Fibroblast of gingiva (primary cell): ENCODE data around the gene PRR16.

ENCODE experiments used
- DNase-seq: peaks from one replicate; pipeline ENCODE4 v3.0.0-alpha.2; 2011; ENCODE audit warnings: low read depth

Gene PRR16

DNA sequence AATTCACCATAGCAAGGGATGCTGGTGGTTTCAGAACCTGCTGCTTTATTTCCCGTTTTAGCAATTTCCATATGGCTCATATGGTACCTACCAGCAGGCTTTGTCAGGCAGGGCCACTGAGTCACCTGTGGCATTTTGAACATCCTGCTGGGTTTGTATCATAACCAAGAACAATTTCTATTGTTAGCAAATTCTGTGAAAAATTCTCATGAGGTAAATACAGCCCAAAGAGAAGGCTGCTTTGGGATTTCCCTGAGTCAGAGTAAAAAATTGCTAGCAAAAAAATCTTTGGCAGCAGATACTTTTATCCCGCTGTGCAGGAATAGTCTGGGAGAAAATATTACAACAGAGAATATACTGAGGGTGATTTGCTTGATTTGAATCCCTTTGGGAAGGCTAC, 52.7 kb downstream of the PRR16 start:
- peak; percentile 27 for DNase-seq

DNA sequence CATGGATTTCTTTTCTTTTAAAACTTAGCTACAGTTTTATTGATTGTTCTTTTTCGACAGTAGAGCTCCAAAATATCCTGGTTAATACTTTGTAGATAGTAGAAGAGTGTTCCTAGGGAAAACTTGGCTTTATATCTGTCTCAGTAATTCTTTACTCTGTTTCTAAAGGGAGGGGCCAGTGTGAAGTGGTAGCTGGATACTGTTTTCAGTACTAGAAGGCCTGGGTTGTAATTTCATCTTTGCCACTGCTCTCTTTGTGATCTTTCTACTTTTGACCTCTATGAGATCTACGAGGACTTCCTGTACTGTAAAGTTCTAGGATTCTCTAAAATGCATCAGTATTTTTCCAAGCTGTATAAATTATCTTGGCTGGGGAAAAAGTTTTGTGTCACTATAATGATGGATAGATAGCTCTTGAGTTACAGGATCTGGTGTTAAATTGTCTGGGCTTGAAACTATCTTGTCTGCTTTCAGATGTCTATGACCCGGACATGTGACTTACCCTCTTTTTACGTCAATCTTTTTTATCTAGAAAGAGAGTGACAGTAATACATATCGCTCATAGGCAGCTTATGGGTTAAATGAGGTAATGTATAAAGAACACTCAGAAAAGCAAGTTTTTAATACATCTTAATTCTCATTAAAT, 53.6 kb downstream of the PRR16 start:
- DNase-seq, result no peak

DNA sequence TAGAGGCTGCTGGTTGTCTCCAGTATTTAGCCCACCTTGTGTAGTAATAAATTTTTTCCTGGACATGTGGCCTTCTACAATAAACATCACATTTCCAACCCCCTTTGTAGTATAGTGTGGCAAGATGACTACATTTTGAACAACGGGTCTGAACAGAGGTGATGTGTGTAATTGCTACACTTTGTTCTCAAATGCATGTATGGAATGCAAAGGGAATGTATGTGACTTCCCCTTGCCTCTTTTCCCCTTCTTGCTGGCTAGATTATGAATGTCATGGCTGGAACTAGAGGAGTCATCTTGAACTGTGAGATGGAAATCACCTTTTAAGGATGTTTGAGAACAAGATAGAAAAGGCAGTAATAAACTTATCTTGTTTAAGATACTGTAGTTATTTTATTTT, 54.5 kb downstream of the PRR16 start:
- no peak for DNase-seq

- no peak for DNase-seq
Observed at GRCh38 chr5:120527251-120527650, 63.2 kb downstream of the PRR16 start.

DNA sequence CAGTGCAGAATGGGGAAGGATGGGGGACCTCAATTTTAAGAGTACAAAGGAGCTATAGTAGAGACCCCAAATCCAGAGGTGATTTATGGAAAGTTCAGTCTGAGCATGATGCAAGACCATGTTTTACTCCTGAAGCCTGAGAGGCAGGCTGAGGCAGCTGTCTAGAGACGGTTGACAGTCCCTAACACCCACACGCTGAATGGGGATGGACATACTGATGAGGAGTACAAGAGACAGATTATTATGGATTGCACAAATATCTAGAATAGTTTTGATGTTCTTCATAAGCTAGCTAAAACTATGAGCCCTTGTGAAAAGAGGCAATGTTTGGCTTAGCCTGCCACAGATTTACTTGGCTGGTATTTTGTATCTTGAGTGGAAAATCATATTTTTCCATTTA, 64.5 kb downstream of the PRR16 start:
- DNase-seq, result no peak

DNA sequence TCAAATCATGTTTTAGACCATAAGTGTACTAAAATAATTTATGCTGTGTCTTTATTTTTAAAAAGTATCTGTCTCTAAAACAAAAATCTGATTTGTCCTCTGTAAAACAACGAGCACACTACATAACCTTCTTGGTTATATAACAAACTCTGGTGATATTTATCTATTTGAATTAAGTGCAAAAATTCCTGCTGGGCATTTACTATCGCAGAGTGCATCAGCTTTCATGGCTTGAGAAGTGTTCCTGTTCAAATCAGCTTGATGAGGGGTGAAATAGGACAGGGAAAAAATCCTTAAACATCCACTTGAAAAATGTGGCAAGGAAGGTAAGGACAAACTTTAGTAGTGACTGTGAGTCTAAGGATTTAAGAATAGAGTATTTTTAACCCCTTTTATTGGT, 65.3 kb downstream of the PRR16 start:
- no peak for DNase-seq

- DNase-seq, result no peak
Observed at GRCh38 chr5:120531215-120531614, 67.1 kb downstream of the PRR16 start.

DNA sequence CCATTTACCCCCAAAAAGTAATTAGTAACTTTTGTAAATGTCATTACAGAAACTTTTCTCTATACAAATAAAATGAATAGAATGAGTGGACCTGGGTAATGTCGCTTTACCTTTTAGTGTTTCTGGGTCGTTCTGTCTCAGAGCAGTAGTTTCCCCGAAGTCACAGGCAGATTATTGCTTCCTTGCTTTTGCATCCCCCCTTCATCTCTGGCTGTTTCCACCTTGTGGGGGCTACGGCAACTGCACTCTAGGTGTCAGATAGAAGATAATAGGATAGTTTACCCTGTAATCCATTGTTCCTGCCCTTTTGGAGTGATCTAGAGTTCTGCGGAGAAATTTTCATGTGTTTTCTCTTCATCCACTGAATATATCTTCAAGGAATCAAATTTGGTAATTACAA, 68.7 kb downstream of the PRR16 start:
- no peak for DNase-seq

DNA sequence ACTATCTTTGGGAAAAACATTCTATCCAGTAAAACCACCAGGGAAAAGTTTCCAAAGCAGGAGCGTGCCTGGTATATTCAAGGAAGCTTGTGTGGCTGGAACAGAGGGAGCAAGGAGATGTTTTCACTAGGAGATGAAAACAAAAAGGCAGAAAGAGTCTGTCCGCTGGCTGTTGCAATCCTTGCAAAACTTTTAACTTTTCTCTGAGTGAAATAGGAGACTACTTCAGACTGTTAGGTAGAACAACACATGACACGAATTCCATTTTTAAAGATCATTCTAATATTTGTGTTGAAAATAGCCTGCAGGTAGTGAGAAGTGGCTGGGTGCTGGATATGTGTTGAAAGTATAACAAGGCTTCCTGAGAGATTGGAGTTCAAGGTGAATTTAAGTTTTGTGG, 69.5 kb downstream of the PRR16 start:
- DNase-seq, result no peak

- DNase-seq, result no peak
Observed at GRCh38 chr5:120535900-120536299, 71.8 kb downstream of the PRR16 start.

DNA sequence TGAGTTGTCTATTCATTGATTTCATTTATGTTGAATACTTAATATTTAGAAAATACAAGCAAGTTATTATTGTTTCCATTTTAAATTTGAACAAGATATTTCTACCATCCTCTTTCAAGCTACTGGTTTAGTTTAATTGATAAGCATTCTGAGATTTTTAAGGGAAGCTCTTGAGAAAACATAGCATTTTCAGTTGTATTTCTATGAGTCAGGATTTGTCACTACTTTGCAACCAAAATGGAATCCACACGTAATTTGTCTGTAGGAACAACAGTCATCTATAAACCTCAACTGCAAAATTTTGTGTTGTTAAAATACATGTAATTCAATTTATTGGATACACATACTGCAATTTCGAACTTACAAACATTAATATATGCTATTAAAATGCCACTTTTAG, 74.0 kb downstream of the PRR16 start:
- no peak for DNase-seq

- peak; percentile 12 for DNase-seq
Observed at GRCh38 chr5:120538644-120539043, 74.5 kb downstream of the PRR16 start.

GRCh38 chr5:120539471-120539870, 75.4 kb downstream of the PRR16 start:
- DNase-seq, result no peak

GRCh38 chr5:120540097-120540496, 76.0 kb downstream of the PRR16 start:
- DNase-seq, result no peak

DNA sequence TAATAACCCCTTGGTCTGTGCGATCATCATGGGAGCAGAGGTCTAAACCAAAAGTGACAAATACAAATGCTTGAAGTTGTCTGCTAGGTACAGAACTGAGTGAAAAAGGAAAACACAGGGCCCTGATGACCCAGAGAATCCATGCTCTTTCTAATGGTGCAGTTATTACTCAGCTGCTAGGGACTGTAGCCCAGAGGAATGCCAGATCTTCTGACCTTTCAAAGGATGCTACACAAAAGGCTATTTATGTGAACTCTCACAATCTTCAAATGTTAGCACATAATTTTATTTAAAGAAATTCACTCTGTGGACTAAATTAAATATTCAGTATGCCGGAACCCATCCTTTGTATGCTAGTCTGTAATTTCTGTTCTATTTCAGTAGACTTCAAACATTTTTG, 79.9 kb downstream of the PRR16 start:
- DNase-seq, result no peak

DNA sequence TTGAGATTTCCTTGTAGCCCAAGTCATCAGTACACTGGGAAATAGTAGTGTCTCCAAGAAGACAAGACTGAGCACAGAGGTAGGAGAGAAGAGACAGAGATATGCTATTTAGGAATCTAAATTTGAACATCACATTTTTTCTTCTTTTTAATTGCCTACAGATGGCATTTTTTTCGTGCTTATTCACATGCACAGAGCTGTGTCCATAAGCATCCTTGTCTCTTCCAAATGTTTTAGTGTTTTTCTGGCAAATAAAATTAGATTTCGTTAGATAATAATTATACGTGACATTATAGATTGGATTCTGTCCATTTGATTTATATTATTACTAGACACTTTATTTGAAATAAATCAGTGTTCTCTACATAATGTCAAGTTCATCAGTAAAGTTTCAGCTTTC, 80.9 kb downstream of the PRR16 start:
- DNase-seq, result peak; percentile 24

- peak; percentile 83 for DNase-seq
Observed at GRCh38 chr5:120545951-120546350, 81.9 kb downstream of the PRR16 start.

GRCh38 chr5:120546922-120547321, 82.8 kb downstream of the PRR16 start:
- DNase-seq, result no peak

DNA sequence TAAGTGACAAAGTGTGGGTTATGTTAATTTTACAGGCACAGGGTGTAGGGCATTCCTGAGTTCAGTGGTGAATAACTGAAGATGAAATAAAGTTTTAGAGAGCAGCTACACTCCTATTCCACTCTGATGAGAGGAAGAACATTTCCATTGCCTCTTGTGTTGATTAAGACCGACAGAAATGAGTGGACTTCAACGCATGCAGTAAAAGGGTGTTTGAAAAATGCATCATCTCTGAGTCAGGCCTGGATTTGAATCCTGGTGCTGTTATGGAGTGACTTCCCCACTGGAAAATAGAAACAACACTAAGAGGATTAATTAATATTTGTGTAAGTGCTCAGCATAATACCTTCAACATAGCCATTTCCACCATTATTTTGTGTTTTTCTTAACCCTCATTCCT, 86.3 kb downstream of the PRR16 start:
- DNase-seq, result no peak

- DNase-seq, result no peak
Observed at GRCh38 chr5:120552638-120553037, 88.5 kb downstream of the PRR16 start.

- no peak for DNase-seq
Observed at GRCh38 chr5:120555345-120555744, 91.2 kb downstream of the PRR16 start.

DNA sequence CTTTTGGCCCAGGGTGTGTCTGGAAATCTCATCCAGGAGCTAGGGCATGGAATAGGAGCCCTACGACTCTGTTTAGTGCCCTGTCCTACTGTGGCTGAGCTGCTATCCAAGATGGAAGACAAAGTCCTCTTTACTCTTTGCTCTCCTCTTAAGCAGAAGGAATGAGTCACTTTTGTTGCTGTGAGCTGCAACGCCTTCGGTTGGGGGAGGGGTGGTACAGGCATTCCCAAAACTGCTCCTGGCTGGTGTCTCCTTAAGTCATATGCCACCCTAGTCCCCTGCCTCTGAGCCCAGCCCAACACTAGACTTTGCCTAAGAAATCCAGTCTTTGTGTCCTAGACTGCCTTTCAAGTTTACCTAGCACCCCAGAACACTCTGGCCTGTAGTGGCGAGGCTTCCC, 99.9 kb downstream of the PRR16 start:
- no peak for DNase-seq

DNA sequence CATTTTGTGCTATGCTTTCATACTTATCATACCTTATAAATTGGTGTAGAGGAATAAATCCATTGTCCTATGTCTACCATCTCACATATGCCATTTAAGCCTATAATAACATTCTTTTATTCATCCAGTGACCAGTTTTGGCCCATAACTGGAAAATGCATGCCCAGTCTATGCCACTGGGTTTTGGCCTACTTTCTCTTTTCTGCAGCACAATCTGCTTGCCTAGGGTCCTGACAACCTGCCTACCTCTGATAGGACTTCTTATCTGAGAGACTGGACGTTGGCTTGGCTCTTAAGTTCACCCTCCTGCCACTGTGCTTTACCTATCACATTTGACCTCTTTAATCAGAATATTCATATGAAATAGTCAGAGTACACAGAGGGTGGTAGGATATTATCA, 103.0 kb downstream of the PRR16 start:
- no peak for DNase-seq

GRCh38 chr5:120567921-120568320, 103.8 kb downstream of the PRR16 start:
- DNase-seq, result no peak

DNA sequence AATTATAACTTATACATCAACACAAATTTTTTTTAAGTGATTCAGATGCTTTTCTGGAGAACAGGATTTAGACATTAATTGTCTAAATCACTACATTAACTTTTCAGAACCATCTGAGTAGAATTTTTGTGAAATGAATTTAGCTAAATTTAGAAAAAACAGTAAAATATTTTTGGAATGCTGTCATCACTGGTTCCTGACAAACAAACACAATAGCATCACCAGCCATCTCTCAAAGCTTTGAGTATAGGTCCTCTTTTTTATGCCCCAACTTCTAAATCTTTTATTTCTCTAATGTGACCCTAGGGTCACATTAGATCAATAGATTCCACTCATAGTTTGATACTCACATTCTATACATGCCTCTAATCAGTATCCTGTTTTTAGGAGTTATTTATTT, 104.6 kb downstream of the PRR16 start:
- no peak for DNase-seq
